Activated T-helper 9 cell treated with anti-CD3 and anti-CD28 coated beads, Interleukin-2, amount 50 U/mL, for 16 hours (primary cell): ENCODE results near the gene PIK3CD.
"Not testable (repeated sequence)": the region's sequence is repeated elsewhere in the genome, so short reads cannot be mapped to it uniquely, and the experiment has no call there.

Experiments
- DNase-seq: peaks from one replicate; pipeline ENCODE4 v3.0.0-alpha.2; 2020; ENCODE audit warnings: low read depth

The PIK3CD gene

GRCh38 chr1:9736241-9736640 lies 84.7 kb downstream of the PIK3CD start:
- no peak for DNase-seq

DNA sequence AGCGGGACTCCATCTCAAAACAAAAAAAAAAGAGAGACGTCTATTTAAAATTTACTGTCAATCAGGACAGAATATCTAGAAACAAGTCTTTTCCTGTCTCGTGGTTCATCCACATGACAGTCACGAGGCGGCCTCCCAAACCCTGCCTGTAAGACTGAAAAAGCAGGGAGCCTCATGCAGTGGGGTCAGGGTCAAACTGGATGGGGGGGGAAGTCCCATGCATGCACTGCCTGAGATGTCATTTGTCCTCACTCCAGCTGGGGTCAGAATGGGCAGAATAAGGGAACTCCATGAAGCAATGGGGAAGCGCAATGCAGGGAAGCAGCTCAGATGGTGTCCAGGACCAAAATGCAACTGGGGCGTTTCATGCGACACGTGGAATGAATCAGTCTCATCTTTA lies 85.5 kb downstream of the PIK3CD start:
- DNase-seq, result no peak

- DNase-seq, result no peak
These were observed 86.1 kb downstream of the PIK3CD start for GRCh38 chr1:9737671-9738070.

- no peak for DNase-seq
These were observed 92.7 kb downstream of the PIK3CD start for GRCh38 chr1:9744106-9744799.

DNA sequence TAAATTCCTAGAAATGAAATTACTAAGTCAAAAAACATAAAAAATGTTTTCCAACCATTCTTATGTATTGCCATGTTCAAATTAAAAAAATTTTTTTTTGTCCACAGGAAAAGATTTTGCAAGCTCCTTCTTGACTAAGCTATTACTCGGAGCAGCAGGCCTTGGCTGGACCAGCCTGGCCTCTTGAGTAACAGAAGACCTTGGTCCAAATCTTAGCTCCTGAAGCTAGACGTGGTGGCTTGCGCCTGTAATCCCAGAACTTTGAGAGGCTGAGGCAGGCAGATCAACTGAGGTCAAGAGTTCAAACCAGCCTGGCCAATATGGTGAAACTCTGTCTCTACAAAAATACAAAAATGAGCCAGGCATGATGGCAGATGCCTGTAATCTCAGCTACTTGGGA lies 94.7 kb downstream of the PIK3CD start:
- DNase-seq, result no peak

DNA sequence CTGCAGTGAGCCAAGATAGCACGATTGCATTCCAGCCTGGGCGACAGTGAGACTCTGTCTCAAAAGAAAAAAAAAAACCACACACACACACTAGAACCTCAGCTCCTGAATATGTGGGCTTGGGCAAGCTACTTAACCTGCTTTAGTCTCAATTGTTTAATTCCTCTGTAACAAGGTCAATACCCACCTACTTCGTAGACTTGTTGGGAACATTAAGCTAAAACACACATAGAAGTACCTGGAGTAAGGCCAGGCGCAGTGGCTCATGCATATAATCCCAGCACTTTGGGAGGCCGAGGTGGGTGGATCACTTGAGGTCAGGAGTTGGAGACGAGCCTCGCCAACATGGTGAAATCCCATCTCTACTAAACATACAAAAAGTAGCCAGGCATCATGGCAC lies 95.1 kb downstream of the PIK3CD start:
- DNase-seq, result no peak

- DNase-seq, result not testable (repeated sequence)
These were observed 96.9 kb downstream of the PIK3CD start for GRCh38 chr1:9748391-9748790.

GRCh38 chr1:9749361-9749760 lies 97.8 kb downstream of the PIK3CD start:
- no peak for DNase-seq

DNA sequence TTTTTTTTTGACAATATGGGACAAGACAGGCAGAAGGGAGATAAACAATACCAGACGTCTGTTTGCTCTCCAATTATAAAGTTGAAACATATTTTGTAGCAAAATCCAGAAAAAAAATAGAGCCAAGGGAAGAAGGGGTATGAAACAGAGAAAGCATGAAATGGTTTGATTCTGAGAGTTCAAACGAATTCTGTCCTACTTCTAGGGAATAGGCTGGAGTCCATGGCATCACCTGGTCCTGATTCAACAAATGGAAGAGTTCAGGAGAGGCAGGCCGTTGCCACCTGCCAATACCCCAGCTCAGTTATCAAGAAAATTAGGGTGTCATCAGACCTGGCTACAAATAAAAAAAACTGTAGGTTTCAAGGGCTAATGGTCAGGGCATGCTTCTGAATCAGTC lies 100.4 kb downstream of the PIK3CD start:
- DNase-seq, result no peak

GRCh38 chr1:9753121-9753531 lies 101.6 kb downstream of the PIK3CD start:
- DNase-seq, result no peak

GRCh38 chr1:9755441-9755995 lies 104.0 kb downstream of the PIK3CD start:
- DNase-seq, result no peak

- DNase-seq, result no peak
These were observed 107.1 kb downstream of the PIK3CD start for GRCh38 chr1:9758559-9759121.

DNA sequence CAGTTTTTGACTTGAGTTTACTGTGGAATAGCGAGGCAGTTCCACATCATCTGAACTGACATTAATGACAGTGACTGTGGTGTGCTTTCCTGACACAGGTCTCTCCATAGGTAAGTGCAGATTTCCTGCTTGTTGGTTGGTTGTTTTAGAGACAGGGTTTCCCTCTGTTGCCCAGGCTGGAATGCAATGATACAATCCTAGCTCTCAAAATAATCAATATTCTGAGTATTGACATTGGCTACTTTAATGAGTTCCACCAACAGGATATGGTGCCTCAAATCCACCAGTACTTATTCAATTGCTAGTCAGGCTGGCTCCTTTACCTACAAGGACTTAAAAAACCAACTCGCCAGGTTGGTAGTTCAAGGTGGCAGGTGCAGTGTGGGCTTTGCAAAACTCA lies 108.4 kb downstream of the PIK3CD start:
- DNase-seq, result no peak

DNA sequence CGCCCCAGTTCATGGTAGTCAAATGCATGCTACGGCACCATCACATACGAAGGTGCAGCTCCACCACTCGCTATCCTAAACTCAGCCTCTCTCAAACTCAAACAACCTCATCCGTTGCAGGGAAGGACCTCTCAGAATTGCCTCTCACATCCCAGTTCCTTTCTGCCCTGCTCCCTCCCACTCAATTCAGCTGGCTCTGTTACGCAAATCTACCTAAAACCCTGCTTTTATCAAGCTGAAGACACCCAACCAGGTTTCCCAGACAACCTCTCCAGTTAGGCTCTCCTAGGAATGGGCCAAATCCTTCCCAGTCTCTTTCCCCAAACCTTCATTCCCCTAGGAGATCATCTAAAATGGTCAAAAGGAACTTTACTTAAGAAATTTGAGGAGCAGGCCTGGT lies 109.3 kb downstream of the PIK3CD start:
- no peak for DNase-seq

DNA sequence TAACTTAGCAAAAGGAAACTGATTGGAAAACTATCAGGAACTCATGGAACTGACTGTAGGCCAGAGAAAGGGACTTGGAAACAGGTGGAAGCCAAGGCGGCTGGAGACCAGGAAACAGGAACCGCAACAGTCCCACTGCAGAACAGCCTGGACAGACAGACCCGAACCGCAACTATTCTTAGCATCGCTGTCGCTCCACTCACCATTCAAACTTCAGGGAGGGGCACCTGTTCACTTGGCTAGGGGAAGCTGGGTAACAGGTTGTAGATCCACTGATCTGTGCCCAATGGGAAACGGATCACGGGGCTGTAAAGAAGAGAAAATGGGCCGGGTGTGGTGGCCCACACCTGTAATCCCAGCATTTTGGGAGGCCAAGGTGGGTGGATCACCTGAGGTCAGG lies 110.3 kb downstream of the PIK3CD start:
- no peak for DNase-seq

DNA sequence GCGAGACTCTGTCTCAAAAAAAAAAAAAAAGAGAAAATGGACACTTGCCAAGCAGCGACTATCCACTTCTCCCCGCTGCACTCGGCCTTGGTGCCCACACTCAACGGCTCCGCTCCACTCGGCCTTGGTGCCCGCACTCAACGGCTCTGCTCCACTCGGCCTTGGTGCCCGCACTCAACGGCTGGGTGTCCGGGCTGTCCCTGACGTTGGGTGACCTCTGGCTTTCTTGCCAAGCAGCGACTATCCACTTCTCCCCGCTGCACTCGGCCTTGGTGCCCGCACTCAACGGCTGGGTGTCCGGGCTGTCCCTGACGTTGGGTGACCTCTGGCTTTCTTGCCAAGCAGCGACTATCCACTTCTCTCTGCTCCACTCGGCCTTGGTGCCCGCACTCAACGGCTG lies 110.9 kb downstream of the PIK3CD start:
- not testable (repeated sequence) for DNase-seq

GRCh38 chr1:9763914-9764313 lies 112.4 kb downstream of the PIK3CD start:
- DNase-seq, result no peak

- DNase-seq, result no peak
These were observed 113.0 kb downstream of the PIK3CD start for GRCh38 chr1:9764550-9764949.

DNA sequence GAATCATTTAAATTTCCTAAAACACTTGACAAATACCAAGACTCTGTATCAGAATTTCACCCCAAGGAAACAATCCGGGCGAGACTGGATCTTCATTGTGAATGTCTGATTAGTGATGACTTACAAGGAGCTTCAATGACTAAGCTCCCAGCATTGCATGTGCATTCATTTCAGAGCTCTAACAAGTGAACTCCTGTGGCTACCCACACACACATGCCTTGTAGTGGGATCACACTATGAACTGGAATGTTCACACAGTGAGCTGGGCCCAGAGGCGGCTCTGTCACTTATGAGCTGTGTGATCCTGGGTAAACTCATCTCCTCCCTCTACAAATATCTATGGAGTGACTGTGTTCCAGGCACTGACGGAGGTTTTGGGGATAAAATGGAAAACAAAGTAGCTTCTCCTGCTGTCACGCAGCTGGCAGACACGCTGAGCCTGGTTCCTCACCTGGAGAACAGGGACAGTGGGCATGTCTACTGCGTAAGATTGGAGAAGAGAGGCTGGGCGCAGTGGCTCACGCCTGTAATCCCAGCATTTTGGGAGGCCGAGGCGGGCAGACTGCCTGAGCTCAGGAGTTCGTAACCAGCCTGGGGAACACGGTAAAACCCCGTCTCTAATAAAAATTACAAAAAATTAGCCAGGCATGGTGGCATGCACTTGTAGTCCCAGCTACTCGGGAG lies 115.4 kb downstream of the PIK3CD start:
- no peak for DNase-seq

DNA sequence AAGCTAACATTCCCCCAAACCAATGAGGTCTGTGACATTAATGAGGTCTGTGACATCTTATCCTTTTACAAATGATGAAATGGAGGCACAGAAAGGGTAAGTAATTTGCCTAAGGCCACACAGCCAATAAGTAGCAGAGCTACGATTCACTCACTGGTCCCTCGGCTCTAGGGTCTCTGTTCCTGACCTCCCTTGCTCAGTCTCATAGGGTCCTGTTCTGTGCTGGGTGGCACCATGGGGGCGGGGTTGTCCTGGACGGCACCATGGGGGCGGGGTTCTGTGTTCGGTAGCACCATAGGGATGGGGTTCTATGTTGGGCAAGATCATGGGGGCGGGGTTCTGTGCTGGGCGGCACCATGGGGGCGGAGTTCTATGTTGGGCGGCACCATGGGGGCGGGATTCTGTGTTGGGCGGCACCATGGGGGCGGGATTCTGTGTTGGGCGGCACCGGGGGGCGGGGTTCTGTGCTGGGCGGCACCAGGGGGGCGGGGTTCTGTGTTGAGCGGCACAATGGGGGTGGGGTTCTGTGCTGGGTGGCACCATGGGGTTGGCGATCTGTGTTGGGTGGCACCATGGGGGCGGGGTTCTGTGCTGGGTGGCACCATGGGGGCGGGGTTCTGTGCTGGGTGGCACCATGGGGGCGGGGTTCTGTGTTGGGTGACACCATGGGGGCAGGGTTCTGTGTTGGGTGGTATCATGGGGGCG lies 116.6 kb downstream of the PIK3CD start:
- DNase-seq, result no peak

- DNase-seq, result no peak
These were observed 117.5 kb downstream of the PIK3CD start for GRCh38 chr1:9768983-9769382.

DNA sequence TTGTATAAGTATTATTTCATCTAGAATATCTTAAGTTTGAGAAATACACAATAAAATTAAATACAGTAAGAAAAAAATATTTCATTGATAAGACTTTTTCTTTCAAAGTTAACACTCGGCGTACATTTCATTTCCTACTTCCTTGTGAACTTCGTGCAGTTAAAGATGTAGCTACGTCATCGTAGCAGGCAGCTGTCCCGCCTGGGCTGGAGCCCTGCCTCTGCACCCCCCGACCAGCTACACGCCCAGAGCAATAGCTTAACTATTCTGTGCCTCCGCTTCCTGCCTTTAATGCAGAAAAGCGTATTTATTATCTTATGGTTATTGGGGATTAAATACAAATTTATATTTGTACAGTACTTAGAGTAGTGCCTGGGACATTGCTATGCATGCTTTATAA lies 118.8 kb downstream of the PIK3CD start:
- DNase-seq, result no peak
